Body of pancreas (tissue), 4 donors: ENCODE data around the gene LRCH1.

Source experiments
- CTCF ChIP-seq, 7 experiments: fragments of 450-650 bp in 4 of 7; fragments of 200-600 bp in 3 of 7; sonication (generic) in 3 of 7; IDR thresholded peaks; one replicate each; pipeline ENCODE4 v1.5.1; 2016 to 2019; ENCODE audit warnings: antibody characterized with exemption in 7 of 7
- POLR2A ChIP-seq, 3 donors: fragments of 450-650 bp; IDR thresholded peaks; one replicate each; pipeline ENCODE4 v1.6.1; 2016; ENCODE audit warnings: antibody characterized with exemption in 3 of 3, mild to moderate bottlenecking in 2 of 3

GRCh38 chr13:46541210-46541609 lies 11.8 kb upstream of the LRCH1 start:
- no peak for TF ChIP-seq CTCF (IDR thresholded peaks at IDR 0.05)
- TF ChIP-seq POLR2A (IDR thresholded peaks at IDR 0.05), result no peak
